HG02870 (cell line): ENCODE results near the gene KMT2B.

Source experiments
- ATAC-seq: cut with Tn5 transposase; IDR thresholded peaks from one replicate; pipeline ENCODE4 v1.9.1; 2021; ENCODE audit warnings: mild to moderate bottlenecking, moderate library complexity; ENCODE audit not compliant: unreplicated experiment

Gene KMT2B

GRCh38 chr19:35776102-35776788, 58.4 kb downstream of the KMT2B start:
- no peak for ATAC-seq

GRCh38 chr19:35777086-35777841, 59.5 kb downstream of the KMT2B start:
- no peak for ATAC-seq

GRCh38 chr19:35777961-35778360, 60.2 kb downstream of the KMT2B start:
- no peak for ATAC-seq

GRCh38 chr19:35779033-35779432, 61.2 kb downstream of the KMT2B start:
- no peak for ATAC-seq

- ATAC-seq, result no peak
Observed at GRCh38 chr19:35780058-35780457, 62.3 kb downstream of the KMT2B start.

GRCh38 chr19:35780717-35781116, 62.9 kb downstream of the KMT2B start:
- ATAC-seq, result no peak

GRCh38 chr19:35781650-35782049, 63.8 kb downstream of the KMT2B start:
- ATAC-seq, result no peak

- ATAC-seq, result no peak
Observed at GRCh38 chr19:35782589-35782988, 64.8 kb downstream of the KMT2B start.

GRCh38 chr19:35783469-35784434, 65.9 kb downstream of the KMT2B start:
- ATAC-seq, result no peak

GRCh38 chr19:35784503-35785338, 66.9 kb downstream of the KMT2B start:
- no peak for ATAC-seq

- ATAC-seq, result no peak
Observed at GRCh38 chr19:35785339-35785627, 67.5 kb downstream of the KMT2B start.

GRCh38 chr19:35786299-35787160, 68.7 kb downstream of the KMT2B start:
- ATAC-seq, result no peak

GRCh38 chr19:35787227-35787799, 69.5 kb downstream of the KMT2B start:
- no peak for ATAC-seq
